ENCODE data around the gene UTP3.
"Not testable (repeated sequence)": the region's sequence is repeated elsewhere in the genome, so short reads cannot be mapped to it uniquely, and the experiment has no call there.

The UTP3 gene

DNA sequence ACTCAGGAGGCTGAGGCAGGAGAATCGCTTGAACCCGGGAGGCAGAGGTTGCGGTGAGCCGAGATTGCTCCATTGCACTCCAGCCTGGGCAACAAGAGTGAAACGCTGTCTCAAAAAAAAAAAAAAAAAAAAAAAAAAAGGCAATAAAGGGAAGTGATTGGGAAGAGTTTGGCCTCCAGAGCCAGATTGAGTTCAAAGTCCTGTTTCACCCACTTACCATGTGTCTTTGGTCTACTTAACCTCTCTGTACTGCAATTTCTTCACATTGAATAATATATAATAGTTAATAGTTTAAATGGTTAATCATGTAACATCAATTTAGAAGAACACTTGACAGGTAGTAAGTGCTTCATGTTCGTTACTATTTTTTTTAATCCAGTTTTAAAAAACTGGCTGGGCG lies 6.3 kb downstream of the UTP3 start:
- not testable (repeated sequence) for H3K9ac ChIP-seq (ENCODE audit: low read depth, low read length); H3K4me3 ChIP-seq (ENCODE audit: low read depth, low read length); H3K4me1 ChIP-seq (ENCODE audit: control insufficient read depth, insufficient read depth, low read length); H3K27me3 ChIP-seq (ENCODE audit: control insufficient read depth, insufficient read depth, low read length); H3K36me3 ChIP-seq (ENCODE audit: control insufficient read depth, insufficient read depth, low read length); H3K9me3 ChIP-seq (ENCODE audit: control insufficient read depth, insufficient read depth, low read length)

DNA sequence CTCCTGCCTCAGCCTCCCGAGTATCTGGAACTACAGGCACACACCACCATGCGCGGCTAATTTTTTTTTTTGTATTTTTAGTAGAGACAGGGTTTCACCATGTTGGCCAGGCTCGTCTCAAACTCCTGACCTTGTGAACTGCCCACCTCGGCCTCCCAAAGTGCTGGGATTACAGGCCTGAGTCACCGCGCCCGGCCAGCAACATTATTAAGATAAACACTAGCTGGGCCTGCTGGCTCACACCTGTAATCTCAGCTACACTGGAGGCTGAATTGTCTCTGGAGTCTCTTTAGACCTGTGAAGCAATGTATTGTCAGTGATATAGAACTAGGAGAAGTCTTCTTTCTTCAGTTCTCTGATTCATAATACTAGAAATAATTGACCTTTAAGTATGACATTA lies 10.1 kb downstream of the UTP3 start:
- H3K4me3 ChIP-seq (ENCODE audit: low read depth, low read length); H3K9ac ChIP-seq (ENCODE audit: low read depth, low read length); H3K36me3 ChIP-seq (ENCODE audit: control insufficient read depth, insufficient read depth, low read length); H3K9me3 ChIP-seq (ENCODE audit: control insufficient read depth, insufficient read depth, low read length); H3K4me1 ChIP-seq (ENCODE audit: control insufficient read depth, insufficient read depth, low read length); H3K27me3 ChIP-seq (ENCODE audit: control insufficient read depth, insufficient read depth, low read length): not testable (repeated sequence)

DNA sequence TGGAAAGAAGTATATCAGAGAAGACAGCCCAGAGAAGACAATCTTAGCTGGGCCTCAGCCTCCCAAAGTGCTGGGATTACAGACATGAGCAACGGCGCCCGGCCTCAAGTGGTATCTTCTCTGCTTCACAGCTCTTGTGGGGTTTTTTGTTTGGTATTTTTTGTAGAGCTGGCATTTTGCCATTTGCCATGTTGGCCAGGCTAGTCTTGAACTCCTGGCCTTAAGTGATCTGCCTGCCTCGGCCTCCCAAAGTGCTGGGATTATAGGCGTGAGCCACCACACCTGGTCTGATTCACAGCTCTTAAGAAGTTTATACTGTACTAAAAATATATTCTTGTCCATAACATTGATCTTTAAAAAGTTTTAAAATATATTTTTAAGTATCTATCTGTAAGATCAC lies 12.4 kb downstream of the UTP3 start:
- no peaks in the 10 kb centered on the region for H3K36me3 ChIP-seq (ENCODE audit: control insufficient read depth, insufficient read depth, low read length)
- no peak overlapping the region for H3K9ac ChIP-seq (ENCODE audit: low read depth, low read length)
- H3K27me3 ChIP-seq (ENCODE audit: control insufficient read depth, insufficient read depth, low read length): no peaks in the 10 kb centered on the region
- no peaks in the 10 kb centered on the region for H3K4me1 ChIP-seq (ENCODE audit: control insufficient read depth, insufficient read depth, low read length)
- no peaks in the 10 kb centered on the region for H3K9me3 ChIP-seq (ENCODE audit: control insufficient read depth, insufficient read depth, low read length)
- H3K4me3 ChIP-seq (ENCODE audit: low read depth, low read length): no peak overlapping the region

DNA sequence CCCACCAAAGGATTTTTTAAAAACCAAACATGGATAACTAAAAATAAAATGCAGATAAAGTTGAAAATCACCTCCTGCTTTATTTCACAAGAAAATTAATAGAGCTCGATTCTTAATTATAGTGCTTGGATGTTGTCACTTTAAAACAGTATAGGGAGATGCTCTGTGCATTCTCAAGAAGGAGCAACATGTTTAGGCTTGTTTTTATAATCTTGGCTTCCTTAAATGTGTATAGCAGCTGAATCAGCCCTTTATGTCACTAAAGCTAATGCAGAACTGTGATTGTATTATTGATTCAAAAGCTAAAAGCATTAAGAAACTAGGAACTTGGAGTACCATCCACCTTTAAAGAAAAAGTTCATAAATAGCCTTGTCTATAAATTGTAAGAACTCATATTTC lies 12.9 kb downstream of the UTP3 start:
- Histone ChIP-seq H3K9ac (ENCODE audit: low read depth, low read length) (no peak overlapping the region), H3K36me3 (ENCODE audit: control insufficient read depth, insufficient read depth, low read length) (no peaks in the 10 kb centered on the region), H3K4me1 (ENCODE audit: control insufficient read depth, insufficient read depth, low read length) (no peaks in the 10 kb centered on the region), H3K4me3 (ENCODE audit: low read depth, low read length) (no peak overlapping the region), H3K27me3 (ENCODE audit: control insufficient read depth, insufficient read depth, low read length) (no peaks in the 10 kb centered on the region), H3K9me3 (ENCODE audit: control insufficient read depth, insufficient read depth, low read length) (no peaks in the 10 kb centered on the region)

DNA sequence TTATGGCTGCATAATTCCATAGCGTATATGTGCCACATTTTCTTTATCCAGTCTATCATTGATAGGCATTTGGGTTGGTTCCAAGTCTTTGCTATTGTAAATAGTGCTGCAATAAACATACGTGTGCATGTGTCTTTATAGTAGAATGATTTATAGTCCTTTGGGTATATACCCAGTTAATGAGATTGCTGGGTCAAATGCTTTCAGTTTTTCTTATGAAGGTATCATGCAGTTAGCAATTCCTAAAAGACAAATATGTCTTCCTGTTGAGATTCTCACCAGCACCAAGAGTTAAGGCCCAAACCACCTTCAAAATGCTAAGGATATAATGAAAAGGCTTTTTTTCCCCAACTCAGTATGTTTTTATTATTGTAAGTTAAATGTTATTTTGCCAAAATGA lies 14.3 kb downstream of the UTP3 start:
- not testable (repeated sequence) for H3K9me3 ChIP-seq (ENCODE audit: control insufficient read depth, insufficient read depth, low read length); H3K4me1 ChIP-seq (ENCODE audit: control insufficient read depth, insufficient read depth, low read length); H3K9ac ChIP-seq (ENCODE audit: low read depth, low read length); H3K36me3 ChIP-seq (ENCODE audit: control insufficient read depth, insufficient read depth, low read length); H3K4me3 ChIP-seq (ENCODE audit: low read depth, low read length); H3K27me3 ChIP-seq (ENCODE audit: control insufficient read depth, insufficient read depth, low read length)

DNA sequence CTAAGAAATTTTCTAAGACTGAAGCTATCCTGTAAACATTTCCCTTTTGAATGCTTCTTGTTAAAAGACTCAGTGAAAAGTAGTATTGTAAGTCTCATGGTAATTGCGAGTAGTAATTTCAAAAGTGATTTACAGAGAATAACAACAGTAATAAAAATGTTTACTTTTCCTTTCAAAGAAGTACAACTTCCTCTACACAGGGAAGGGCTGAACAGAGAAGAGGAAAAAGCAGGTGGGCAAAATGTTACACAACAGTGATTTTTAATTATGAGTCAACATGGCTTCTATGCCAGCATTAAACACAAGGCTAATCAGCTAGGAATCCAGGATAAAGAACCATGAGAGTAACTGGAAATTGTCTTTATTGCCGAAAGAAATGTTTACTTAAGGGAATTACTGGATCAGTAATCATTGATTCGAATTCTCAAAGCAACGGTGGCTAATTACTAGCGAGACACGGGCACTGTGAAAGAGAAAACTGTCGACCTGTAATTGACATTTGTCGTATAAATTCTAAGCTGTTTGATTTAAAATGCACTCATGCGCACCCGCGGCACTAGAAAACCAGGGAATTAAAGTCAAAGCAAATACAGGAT lies 15.4 kb downstream of the UTP3 start:
- peak overlapping the region; percentile 89 for H3K4me3 ChIP-seq (ENCODE audit: low read depth, low read length)
- H3K4me1 ChIP-seq (ENCODE audit: control insufficient read depth, insufficient read depth, low read length): peaks cover 3% of the 10 kb centered on the region
- no peaks in the 10 kb centered on the region for H3K9me3 ChIP-seq (ENCODE audit: control insufficient read depth, insufficient read depth, low read length)
- H3K9ac ChIP-seq (ENCODE audit: low read depth, low read length): peak overlapping the region; percentile 63
- no peaks in the 10 kb centered on the region for H3K27me3 ChIP-seq (ENCODE audit: control insufficient read depth, insufficient read depth, low read length)
- H3K36me3 ChIP-seq (ENCODE audit: control insufficient read depth, insufficient read depth, low read length): no peaks in the 10 kb centered on the region

DNA sequence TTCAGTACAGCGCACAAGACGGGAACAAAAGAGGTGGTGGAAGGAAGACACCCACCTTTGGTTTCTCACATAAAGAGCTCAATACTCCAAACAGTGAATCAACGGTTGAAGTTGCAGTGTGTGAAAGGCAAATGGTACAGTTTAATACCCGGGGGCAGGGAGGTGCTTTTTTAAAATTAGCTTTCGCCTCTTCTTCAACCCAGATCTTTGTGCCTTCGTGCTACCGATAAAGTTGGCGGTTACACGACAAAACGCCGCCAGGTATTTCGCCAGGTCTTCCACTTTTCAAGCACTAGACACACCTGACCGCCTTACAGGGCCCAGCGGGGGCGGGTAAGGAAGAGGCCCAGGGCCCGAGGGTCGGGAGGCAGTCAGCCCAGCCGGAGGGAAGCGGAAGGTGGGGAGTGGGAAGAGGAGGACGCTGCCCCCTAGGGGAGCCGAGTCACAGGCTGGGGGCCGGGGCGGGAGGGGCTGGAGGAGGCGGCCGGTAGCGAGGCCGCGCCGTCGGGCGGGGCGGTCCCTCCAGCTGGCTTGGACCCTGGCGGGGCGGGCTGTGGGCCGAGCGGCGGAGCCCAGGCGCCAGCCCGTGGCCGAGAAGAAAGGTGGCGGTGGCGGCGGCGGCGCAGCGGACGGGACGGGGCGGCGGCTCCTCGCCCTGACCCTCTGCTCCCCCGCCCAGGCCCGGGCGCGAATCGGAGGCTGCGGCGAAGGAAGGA lies 16.0 kb downstream of the UTP3 start:
- H3K36me3 ChIP-seq (ENCODE audit: control insufficient read depth, insufficient read depth, low read length): no peaks in the 10 kb centered on the region
- H3K4me3 ChIP-seq (ENCODE audit: low read depth, low read length): peak overlapping the region; percentile 89
- H3K9me3 ChIP-seq (ENCODE audit: control insufficient read depth, insufficient read depth, low read length): no peaks in the 10 kb centered on the region
- peaks cover 3% of the 10 kb centered on the region for H3K4me1 ChIP-seq (ENCODE audit: control insufficient read depth, insufficient read depth, low read length)
- H3K9ac ChIP-seq (ENCODE audit: low read depth, low read length): peak overlapping the region; percentile 63
- no peaks in the 10 kb centered on the region for H3K27me3 ChIP-seq (ENCODE audit: control insufficient read depth, insufficient read depth, low read length)

DNA sequence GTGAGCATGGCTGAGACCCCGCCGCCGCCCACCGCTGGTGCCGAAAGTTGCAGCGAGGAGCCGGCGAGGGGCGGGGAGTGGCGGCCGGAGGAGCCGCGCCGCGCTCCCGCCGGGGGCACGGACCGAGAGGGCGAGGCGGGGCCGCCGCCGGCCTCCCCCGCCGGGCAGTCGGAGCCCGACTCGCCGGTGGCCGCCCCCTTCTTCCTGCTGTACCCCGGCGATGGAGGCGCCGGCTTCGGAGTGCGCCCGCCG lies 16.5 kb downstream of the UTP3 start:
- peaks cover 3% of the 10 kb centered on the region for H3K4me1 ChIP-seq (ENCODE audit: control insufficient read depth, insufficient read depth, low read length)
- no peaks in the 10 kb centered on the region for H3K36me3 ChIP-seq (ENCODE audit: control insufficient read depth, insufficient read depth, low read length)
- H3K4me3 ChIP-seq (ENCODE audit: low read depth, low read length): peak overlapping the region; percentile 89
- H3K9me3 ChIP-seq (ENCODE audit: control insufficient read depth, insufficient read depth, low read length): no peaks in the 10 kb centered on the region
- H3K9ac ChIP-seq (ENCODE audit: low read depth, low read length): no peak overlapping the region
- no peaks in the 10 kb centered on the region for H3K27me3 ChIP-seq (ENCODE audit: control insufficient read depth, insufficient read depth, low read length)

DNA sequence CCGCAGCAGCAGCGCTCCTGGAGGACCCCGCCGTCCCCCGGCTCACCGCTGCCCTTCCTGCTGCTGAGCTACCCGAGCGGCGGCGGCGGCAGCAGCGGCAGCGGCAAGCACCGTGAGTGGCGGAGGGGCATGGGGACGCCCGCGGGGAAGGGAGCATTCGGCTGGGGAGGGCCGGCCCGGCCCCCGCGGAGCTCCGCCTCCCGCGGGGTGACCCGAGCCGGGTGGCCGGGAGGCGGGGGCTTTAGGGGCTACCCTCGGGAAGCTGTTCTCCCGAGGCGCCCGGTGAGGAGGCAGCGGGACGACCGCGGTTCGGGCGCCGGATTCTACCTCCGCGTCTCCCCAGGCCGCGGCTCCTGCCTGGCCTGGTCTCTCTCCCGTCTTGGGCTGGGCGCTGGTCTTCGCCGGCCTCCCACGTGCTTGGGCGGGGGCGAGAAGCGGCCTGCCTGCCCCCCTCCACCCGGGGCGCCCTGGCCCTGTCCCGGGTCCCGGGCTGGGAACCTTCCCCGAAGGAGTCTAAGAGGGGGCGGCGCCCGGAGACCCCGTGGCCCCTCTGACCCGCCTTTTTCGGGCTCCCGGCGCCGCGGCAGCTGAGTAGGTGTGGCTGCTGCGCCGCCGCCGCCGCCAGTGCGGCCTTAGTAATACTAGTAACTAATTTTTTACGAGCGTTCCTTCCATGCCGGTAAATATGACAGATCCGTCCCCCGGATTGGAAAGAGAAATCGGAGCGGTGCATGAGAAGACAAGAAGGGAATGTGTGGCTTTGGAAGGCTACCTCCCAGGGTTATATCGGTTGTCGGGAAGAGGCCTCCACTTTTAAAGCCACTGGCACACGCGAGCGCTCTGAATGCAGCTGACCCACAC lies 17.1 kb downstream of the UTP3 start:
- Histone ChIP-seq H3K4me1 (ENCODE audit: control insufficient read depth, insufficient read depth, low read length) (peaks cover 3% of the 10 kb centered on the region), H3K4me3 (ENCODE audit: low read depth, low read length) (peak overlapping the region; percentile 89), H3K36me3 (ENCODE audit: control insufficient read depth, insufficient read depth, low read length) (no peaks in the 10 kb centered on the region), H3K9ac (ENCODE audit: low read depth, low read length) (no peak overlapping the region), H3K27me3 (ENCODE audit: control insufficient read depth, insufficient read depth, low read length) (no peaks in the 10 kb centered on the region), H3K9me3 (ENCODE audit: control insufficient read depth, insufficient read depth, low read length) (no peaks in the 10 kb centered on the region)

DNA sequence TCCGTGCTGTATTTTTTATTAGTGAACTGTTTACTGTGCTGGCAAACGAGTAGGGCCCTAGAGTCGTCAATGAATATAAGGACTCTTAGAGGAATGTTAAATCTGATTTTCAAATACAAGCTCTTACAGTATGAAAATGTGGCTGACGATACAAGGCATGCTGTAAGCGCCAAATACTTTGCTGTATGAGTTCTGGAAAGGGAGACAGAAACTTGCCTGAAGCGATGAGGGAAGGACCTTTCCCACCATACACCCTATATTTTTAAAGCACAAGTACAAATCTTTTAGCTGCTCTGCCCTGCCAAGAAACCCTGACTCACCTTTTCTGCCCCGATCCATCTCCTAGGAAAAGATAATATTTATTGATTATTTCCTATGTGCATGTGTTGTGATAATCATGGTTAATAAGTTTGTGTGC lies 17.7 kb downstream of the UTP3 start:
- H3K27me3 ChIP-seq (ENCODE audit: control insufficient read depth, insufficient read depth, low read length): no peaks in the 10 kb centered on the region
- H3K9ac ChIP-seq (ENCODE audit: low read depth, low read length): no peak overlapping the region
- H3K9me3 ChIP-seq (ENCODE audit: control insufficient read depth, insufficient read depth, low read length): no peaks in the 10 kb centered on the region
- H3K36me3 ChIP-seq (ENCODE audit: control insufficient read depth, insufficient read depth, low read length): no peaks in the 10 kb centered on the region
- H3K4me1 ChIP-seq (ENCODE audit: control insufficient read depth, insufficient read depth, low read length): peaks cover 3% of the 10 kb centered on the region
- peak overlapping the region; percentile 89 for H3K4me3 ChIP-seq (ENCODE audit: low read depth, low read length)

DNA sequence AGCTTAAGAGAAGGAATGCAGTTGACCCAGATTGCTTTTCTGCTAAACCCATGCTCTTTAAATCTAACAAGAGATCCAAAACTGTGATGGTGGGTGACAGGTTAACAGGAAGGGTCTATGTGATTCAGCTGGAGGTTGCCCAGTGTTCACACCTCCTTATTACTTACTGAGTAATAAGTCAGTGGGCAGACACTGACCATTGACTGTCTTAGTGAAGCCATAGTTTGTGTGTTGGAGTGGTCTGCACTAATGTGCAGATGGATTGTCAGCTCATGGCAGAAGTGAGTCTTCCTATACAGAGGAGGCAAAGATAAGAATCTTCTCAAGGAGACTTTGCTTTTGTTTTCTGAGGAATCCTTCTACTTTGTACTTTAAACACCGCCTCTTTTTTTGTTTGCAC lies 18.2 kb downstream of the UTP3 start:
- H3K9ac ChIP-seq (ENCODE audit: low read depth, low read length): no peak overlapping the region
- H3K4me1 ChIP-seq (ENCODE audit: control insufficient read depth, insufficient read depth, low read length): peaks cover 3% of the 10 kb centered on the region
- H3K36me3 ChIP-seq (ENCODE audit: control insufficient read depth, insufficient read depth, low read length): no peaks in the 10 kb centered on the region
- no peaks in the 10 kb centered on the region for H3K27me3 ChIP-seq (ENCODE audit: control insufficient read depth, insufficient read depth, low read length)
- no peaks in the 10 kb centered on the region for H3K9me3 ChIP-seq (ENCODE audit: control insufficient read depth, insufficient read depth, low read length)
- H3K4me3 ChIP-seq (ENCODE audit: low read depth, low read length): peak overlapping the region; percentile 89

DNA sequence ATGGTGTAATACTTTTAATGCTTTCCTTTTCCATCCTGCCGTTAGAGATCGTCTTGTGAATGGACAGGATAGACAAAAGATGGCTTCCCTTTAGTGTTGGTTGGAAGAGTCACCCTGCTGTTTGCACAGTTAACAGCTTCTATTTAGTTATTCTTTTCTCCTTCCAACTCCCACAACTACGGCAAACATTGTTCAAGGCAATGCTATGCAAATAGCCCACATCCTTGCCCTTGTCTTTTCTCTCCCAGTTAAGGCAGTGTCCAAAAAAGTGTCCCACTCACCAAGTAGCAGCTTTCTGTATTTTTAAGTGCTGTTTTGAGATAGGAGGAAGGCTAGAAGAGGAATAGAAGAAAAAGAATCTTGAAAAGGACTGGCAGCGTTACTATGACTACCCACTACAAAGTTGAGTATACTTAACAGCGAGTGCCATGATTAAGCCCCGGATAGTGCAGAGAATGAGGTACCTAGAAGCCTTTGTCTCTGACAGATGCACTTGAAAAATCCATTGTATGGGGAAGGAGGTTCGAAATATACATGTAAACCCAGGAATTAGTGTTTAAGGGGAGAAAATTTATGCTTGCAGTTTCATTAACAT lies 21.4 kb downstream of the UTP3 start:
- Histone ChIP-seq H3K9me3 (ENCODE audit: control insufficient read depth, insufficient read depth, low read length) (no peaks in the 10 kb centered on the region), H3K36me3 (ENCODE audit: control insufficient read depth, insufficient read depth, low read length) (no peaks in the 10 kb centered on the region), H3K27me3 (ENCODE audit: control insufficient read depth, insufficient read depth, low read length) (no peaks in the 10 kb centered on the region), H3K9ac (ENCODE audit: low read depth, low read length) (no peak overlapping the region), H3K4me1 (ENCODE audit: control insufficient read depth, insufficient read depth, low read length) (peaks cover 12% of the 10 kb centered on the region), H3K4me3 (ENCODE audit: low read depth, low read length) (no peak overlapping the region)
